Colonic mucosa (tissue), 4 donors: ENCODE measurements around the gene GPC4. TPM values are rescaled to one million over a fixed set of nuclear protein-coding genes. Genes with fewer than 3 reads are reported as not detected.

Experiments
- DNase-seq: peaks from one replicate; pipeline ENCODE4 v3.0.0-alpha.2; 2020
- H3K27ac ChIP-seq: fragments of 200-600 bp; one replicate; pipeline ENCODE4 v1.8.0; 2021
- H3K27me3 ChIP-seq: fragments of 200-600 bp; one replicate; pipeline ENCODE4 v1.8.0; 2021
- H3K36me3 ChIP-seq: fragments of 200-600 bp; one replicate; pipeline ENCODE4 v1.8.0; 2021
- H3K4me1 ChIP-seq: fragments of 200-600 bp; one replicate; pipeline ENCODE4 v1.8.0; 2021; ENCODE audit warnings: mild to moderate bottlenecking
- H3K4me3 ChIP-seq: fragments of 200-600 bp; one replicate; pipeline ENCODE4 v1.8.0; 2021
- H3K9ac ChIP-seq, 2 donors: one replicate each; pipeline ENCODE4 v1.7.0; 2013; ENCODE audit warnings: control low read depth in 2 of 2, low read depth in 2 of 2, low read length in 2 of 2
- H3K9me3 ChIP-seq: fragments of 200-600 bp; one replicate; pipeline ENCODE4 v1.8.0; 2021
- intact Hi-C: fragments of 100-400 bp; cut with DNase I; formaldehyde crosslinking; loops from one replicate; pipeline ENCODE4 v1.14.1; 2022
- total RNA-seq, 2 donors: library from RNA; stranded (reverse); fragmentation: NEBNext Ultra II Directional in 1 of 2; extraction: Animal tissue kit (Norgen Biotek cat#: 25700) in 1 of 2; gene quantifications; one replicate each; pipeline ENCODE4 v1.2.1, GENCODE V29; 2021
- TF ChIP-seq, protein P1 (sequence below): fragments of 200-600 bp; IDR thresholded peaks from one replicate; pipeline ENCODE4 v1.8.0; 2022; ENCODE audit warnings: antibody characterized with exemption, mild to moderate bottlenecking
- donor health status: healthy.
- donor health status: DM: no; HTN: no; CAD: no.
- donor health status: DM: no; HTN: no; CAD: no.

The GPC4 gene
- total RNA-seq, 2 donors from 2014 or later = 15.4 to 20.9 TPM

DNA sequence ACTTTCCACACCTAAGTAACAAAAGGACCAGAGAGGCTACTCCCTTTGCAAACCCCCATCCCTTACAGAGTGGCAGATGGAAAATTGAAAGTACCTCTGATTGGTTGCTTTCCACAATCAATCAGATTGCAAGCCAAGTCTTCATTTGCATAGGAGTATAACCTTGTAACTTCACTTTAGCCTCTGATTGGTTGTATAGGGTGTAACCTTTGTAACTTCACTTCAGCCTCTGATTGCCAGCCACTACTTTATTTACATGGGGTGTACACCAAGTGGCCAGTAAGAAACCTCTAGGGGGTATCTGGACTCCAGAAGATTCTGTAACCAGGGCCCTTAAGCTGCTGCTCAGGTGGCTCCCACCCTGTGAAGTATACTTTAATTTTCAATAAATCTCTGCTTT lies 48.6 kb downstream of the GPC4 start:
- DNase-seq = no peak
- no peak overlapping the region for H3K4me3 ChIP-seq
- no peaks in the 10 kb centered on the region for H3K9me3 ChIP-seq
- H3K27me3 ChIP-seq = no peaks in the 10 kb centered on the region
- no peak overlapping the region for H3K27ac ChIP-seq
- H3K4me1 ChIP-seq = no peaks in the 10 kb centered on the region
- no peaks in the 10 kb centered on the region for H3K36me3 ChIP-seq
- no peak overlapping the region for H3K9ac ChIP-seq
- intact Hi-C loops = no loop called here
- TF ChIP-seq, protein P1, sequence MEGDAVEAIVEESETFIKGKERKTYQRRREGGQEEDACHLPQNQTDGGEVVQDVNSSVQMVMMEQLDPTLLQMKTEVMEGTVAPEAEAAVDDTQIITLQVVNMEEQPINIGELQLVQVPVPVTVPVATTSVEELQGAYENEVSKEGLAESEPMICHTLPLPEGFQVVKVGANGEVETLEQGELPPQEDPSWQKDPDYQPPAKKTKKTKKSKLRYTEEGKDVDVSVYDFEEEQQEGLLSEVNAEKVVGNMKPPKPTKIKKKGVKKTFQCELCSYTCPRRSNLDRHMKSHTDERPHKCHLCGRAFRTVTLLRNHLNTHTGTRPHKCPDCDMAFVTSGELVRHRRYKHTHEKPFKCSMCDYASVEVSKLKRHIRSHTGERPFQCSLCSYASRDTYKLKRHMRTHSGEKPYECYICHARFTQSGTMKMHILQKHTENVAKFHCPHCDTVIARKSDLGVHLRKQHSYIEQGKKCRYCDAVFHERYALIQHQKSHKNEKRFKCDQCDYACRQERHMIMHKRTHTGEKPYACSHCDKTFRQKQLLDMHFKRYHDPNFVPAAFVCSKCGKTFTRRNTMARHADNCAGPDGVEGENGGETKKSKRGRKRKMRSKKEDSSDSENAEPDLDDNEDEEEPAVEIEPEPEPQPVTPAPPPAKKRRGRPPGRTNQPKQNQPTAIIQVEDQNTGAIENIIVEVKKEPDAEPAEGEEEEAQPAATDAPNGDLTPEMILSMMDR = no peak

DNA sequence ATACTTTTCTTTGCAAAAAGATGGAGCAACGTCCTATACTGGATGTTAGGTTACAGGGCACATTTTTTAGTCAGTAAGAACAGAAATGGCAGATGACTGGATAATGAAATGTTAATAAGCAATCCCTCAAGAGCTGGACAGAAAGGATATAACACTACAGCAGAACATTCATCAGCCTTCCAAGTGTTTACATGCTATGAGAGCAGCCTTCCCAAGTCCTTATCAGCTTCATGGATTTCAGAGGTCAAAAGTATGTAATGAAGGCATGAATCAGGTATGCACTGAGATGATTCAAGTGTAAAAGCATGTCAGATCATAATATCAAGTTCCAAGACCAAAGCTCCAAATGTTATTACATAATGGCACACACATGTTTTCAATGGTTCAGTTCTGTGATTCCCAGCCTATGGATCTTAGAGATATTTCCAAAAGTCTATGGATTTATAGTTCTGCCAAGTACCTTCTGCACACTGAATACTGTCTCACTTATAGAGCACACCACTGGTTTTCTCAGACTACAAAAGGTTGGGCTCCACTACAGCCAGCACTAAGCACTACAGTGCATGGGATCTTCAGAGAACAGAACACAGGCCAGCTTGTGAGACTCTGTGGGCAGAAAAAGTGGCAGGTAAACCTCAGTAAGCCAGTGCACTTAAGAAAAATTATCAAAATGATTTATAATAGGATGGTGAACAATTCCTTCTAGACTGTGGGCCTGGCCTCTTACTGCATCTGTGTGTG lies 49.2 kb downstream of the GPC4 start:
- intact Hi-C loops = no loop called here
- no peaks in the 10 kb centered on the region for H3K36me3 ChIP-seq
- no peak overlapping the region for H3K27ac ChIP-seq
- H3K27me3 ChIP-seq = no peaks in the 10 kb centered on the region
- TF ChIP-seq, protein P1 = no peak
- no peak overlapping the region for H3K4me3 ChIP-seq
- H3K9ac ChIP-seq = no peak overlapping the region
- DNase-seq = no peak
- no peaks in the 10 kb centered on the region for H3K9me3 ChIP-seq
- no peaks in the 10 kb centered on the region for H3K4me1 ChIP-seq

DNA sequence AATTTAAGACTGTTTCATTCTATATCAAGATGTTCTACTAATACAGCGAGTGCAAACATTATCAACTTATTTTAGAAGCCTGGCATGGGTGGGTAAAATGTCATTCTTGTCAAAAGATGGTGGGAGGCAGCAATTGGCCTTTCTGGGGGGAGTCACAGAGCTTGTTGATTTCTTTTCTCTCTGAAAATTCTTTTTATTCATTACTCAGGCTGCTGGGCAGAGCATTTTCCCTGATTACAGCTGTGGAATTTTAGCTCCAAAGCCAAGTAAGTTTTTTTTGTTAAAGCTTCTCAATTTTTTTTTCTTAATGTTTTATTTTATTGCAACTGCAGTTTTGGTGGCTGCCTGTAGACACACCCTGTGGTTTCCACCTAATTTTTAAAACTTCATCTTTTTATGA lies 50.4 kb downstream of the GPC4 start:
- no peaks in the 10 kb centered on the region for H3K9me3 ChIP-seq
- intact Hi-C loops = no loop called here
- H3K27me3 ChIP-seq = no peaks in the 10 kb centered on the region
- H3K27ac ChIP-seq = no peak overlapping the region
- no peak overlapping the region for H3K4me3 ChIP-seq
- no peaks in the 10 kb centered on the region for H3K36me3 ChIP-seq
- no peaks in the 10 kb centered on the region for H3K4me1 ChIP-seq
- no peak for DNase-seq
- TF ChIP-seq, protein P1 = no peak
- no peak overlapping the region for H3K9ac ChIP-seq

DNA sequence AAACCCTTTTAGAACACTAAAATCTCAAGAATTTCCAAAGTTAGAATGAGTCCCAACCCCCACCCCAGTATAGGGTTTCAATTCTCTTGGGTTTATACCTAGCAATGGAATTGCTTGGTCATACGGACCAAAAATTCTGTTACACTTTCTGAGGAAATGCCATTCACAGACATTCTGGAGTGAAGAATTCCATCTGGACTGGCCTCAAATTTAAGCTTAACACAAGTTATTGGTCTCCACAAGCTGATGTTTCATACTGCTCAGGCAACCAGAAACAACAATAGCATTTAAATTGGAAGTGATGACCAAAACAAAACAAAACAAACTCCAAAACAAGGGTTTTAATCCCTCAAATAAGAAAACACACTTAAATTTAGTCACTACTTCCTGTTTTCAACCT lies 51.1 kb downstream of the GPC4 start:
- H3K4me3 ChIP-seq = no peak overlapping the region
- H3K36me3 ChIP-seq = no peaks in the 10 kb centered on the region
- no peak for DNase-seq
- no peak overlapping the region for H3K9ac ChIP-seq
- intact Hi-C loops = no loop called here
- H3K27me3 ChIP-seq = no peaks in the 10 kb centered on the region
- H3K27ac ChIP-seq = no peak overlapping the region
- H3K4me1 ChIP-seq = no peaks in the 10 kb centered on the region
- TF ChIP-seq, protein P1 = no peak
- no peaks in the 10 kb centered on the region for H3K9me3 ChIP-seq

DNA sequence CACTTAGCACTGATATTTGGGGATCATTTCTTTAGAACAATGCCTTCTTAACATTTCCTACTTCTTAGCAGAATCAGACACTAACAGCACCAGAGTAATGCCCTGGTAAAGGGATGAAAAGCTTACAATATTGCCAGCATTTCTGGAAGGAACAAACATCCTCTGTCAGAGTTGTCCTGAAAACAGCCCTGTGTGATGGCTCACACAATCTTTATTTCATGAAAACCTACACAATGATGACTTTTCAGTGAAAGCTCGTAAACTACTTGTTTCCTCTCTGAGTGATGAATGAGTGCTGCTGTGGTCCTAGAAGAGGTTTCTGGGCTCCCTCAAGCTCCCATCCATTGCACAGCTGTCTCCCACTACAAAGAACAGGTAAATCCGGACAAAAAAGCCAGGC lies 52.8 kb downstream of the GPC4 start:
- DNase-seq = no peak
- H3K27ac ChIP-seq = no peak overlapping the region
- no peaks in the 10 kb centered on the region for H3K36me3 ChIP-seq
- peaks cover 5% of the 10 kb centered on the region for H3K27me3 ChIP-seq
- no peaks in the 10 kb centered on the region for H3K9me3 ChIP-seq
- no peak overlapping the region for H3K4me3 ChIP-seq
- intact Hi-C loops = no loop called here
- H3K4me1 ChIP-seq = no peaks in the 10 kb centered on the region
- no peak overlapping the region for H3K9ac ChIP-seq
- TF ChIP-seq, protein P1 = no peak
